HG02884 (cell line): ENCODE measurements around the gene RNF220.
"Not testable (repeated sequence)": the region's sequence is repeated elsewhere in the genome, so short reads cannot be mapped to it uniquely, and the experiment has no call there.

Experiments
- ATAC-seq: cut with Tn5 transposase; IDR thresholded peaks from one replicate; pipeline ENCODE4 v1.9.1; 2021; ENCODE audit warnings: mild to moderate bottlenecking, moderate library complexity; ENCODE audit not compliant: unreplicated experiment

RNF220 gene

GRCh38 chr1:44695671-44696070 lies 290.6 kb downstream of the RNF220 start:
- no peak for ATAC-seq

DNA sequence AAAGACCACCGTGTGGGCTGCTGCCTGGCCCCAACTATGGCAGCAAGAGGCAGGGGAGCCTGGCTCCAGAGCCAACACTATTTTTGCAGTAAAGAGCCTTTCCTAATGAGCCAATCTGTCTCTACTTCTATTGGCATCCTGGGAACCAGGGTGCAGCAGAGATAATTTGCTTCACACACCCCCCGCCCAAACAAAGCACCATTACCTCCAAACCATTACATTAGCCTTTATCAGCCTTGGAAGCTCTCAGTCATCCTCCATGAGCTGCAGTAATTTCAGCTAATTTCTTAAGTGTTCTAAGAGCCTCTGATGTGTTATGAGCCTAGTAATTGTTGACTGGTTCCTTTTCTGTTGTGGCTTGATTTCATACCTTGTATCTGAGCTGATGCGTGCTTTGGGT lies 291.0 kb downstream of the RNF220 start:
- no peak for ATAC-seq

GRCh38 chr1:44696789-44697345 lies 291.8 kb downstream of the RNF220 start:
- no peak for ATAC-seq

DNA sequence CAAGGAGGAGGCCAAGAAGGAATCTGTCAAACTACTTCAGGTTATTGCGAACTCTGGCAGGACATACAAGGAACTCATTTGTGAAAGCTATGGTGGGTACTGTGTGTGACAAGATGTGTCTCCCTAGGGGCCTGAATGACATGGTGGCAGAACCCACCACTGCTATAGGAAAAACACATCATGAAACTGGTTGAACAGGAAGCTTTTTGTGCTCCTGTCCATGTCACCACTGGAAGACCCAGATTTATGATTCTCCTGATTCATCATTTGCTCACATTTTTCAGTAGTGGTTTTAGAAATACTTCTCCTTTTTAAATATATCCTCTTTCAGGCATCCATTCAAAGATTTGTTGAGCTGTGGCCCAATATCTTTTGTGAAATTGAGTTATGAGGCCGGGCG lies 293.1 kb downstream of the RNF220 start:
- ATAC-seq, result no peak

- ATAC-seq, result not testable (repeated sequence)
Observed at GRCh38 chr1:44699375-44699774, 294.3 kb downstream of the RNF220 start.

DNA sequence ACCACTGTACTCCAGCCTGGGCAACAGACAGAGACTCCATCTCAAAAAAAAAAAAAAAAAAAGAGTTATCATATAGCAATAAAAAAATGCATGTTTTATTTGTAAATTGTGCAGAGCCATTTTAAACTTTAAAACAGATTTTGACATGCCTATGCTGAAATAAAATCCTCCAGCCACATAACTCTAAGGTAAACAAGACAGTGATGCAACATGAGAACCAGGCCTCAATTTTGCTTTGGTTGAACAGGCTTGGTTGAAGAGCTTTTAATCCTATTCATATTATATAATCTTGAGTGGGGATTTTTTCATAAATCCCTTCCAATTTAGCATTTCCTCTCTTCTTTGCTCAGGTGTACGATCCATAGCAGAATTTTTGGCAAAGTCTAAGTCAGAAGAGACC lies 295.5 kb downstream of the RNF220 start:
- ATAC-seq, result no peak

GRCh38 chr1:44701141-44701573 lies 296.1 kb downstream of the RNF220 start:
- ATAC-seq, result no peak
